HG03558 (cell line): ENCODE results near the gene LPP.
"Not testable (repeated sequence)": the region's sequence is repeated elsewhere in the genome, so short reads cannot be mapped to it uniquely, and the experiment has no call there.

ENCODE experiments used
- ATAC-seq: cut with Tn5 transposase; IDR thresholded peaks from one replicate; pipeline ENCODE4 v1.9.1; 2021; ENCODE audit warnings: moderate number of reproducible peaks; ENCODE audit not compliant: unreplicated experiment; ENCODE audit errors: extremely low read depth

Gene LPP

DNA sequence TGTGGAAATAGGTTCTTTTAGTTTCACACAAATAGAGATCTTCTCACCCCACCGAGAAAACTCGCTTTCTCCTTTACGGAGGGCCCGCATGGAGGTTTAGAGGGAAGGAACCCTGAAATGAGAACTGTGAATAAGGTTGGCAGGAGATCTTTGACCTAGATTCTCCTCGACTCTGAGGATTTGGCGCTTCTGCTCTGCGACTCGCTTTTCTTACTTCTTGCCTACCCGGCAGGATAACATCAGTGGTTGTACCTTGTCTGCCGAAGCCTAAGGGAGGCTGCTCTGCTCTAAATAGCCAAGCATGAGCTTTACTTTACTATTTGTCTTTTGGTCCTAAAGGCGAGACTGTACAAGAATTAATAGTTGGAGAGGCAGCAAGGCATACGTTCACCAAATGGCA is 544.5 kb downstream of the LPP start:
- ATAC-seq: no peak

DNA sequence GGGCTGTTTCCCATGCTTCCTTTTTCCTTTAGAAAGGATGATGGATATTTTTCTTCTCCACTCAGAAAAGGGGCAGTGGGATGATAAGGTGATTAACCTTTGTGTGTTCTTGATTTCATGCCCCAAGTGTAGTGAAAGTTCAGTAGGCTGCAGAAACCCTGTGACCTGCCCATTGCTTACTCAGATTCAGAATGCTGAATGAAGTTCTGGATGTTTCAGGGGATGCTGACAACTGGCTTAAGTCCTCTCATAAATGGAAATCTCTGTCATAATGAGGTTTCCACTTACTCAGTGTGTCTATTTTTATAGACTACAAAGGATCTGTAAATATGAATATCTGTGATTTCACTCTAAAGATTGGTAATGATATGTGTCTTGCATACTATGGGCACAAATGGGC is 546.5 kb downstream of the LPP start:
- ATAC-seq: no peak

DNA sequence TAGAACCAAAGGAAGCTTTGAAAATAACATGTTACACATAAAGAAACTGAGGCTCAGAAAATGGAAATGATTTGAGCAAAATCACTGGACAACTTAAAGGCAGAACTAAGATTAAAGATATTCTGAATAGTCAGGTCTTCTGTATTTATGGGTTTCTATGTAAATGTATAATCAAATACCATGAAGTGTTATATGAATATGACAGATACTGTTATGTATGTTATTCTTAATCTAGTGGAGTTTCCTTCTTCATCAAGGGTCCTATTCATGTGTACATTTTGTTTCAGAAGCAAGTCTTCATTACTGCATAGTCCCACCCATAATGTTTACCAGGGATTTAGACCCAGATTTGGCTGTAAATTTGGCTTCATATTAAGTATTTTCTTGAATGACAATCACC is 547.0 kb downstream of the LPP start:
- ATAC-seq: no peak

DNA sequence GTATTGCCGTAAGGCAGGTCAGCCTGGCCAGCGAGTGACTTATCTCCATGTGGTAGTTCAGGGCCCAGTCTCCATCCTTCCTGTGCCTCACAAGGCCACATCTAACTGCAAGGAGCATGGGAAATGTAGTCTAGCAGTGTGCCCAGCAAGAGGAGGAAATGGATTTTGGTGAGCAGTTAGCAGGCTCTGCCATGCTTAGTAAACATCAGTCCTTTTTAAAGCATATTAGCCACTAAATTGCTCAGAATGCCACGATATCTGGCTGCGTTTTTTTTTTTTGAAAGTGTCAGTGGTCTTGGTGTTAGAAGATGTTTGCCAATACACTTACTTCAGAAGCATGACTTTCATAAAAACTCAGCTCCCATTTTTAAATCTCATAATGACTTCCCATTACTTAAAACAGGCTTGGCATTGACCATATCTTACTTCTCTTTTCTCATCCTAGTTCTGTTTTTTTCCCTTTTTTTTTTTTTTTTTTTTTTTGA is 547.6 kb downstream of the LPP start:
- ATAC-seq: no peak

DNA sequence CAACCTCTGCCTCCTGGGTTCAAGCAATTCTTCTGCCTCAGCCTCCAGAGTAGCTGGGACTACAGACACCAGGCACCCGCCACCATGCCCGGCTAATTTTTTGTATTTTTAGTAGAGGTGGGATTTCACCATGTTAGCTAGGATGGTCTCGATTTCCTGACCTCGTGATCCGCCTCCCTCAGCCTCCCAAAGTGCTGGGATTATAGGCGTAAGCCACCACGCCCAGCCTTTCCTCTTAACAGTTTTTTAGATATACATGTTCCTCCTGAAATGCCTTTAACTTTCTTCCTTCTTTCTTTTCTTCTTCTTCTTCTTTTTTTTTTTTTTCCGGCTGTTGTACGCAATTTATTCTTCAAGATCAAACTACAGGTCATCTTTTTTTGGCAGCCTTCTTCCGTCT is 548.1 kb downstream of the LPP start:
- not testable (repeated sequence) for ATAC-seq

DNA sequence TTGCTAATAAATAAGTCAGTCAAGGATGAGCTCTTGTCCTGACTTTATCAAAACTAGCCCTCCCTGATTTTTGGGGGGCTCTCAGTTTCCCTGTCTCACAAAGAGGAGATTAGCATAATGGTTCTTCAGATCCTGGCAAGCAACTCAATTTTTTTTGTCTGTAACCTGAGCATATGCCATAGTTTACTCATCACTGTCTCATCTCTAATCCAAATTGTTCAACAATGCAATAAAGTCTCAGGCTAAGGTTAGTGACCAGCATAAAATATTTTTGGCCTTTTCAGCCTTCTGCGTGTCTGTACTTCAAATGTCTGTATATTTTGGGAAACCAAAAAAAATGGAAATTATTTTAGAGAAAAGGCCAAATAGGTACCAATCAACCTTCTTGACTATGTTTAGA is 552.2 kb downstream of the LPP start:
- ATAC-seq: no peak

DNA sequence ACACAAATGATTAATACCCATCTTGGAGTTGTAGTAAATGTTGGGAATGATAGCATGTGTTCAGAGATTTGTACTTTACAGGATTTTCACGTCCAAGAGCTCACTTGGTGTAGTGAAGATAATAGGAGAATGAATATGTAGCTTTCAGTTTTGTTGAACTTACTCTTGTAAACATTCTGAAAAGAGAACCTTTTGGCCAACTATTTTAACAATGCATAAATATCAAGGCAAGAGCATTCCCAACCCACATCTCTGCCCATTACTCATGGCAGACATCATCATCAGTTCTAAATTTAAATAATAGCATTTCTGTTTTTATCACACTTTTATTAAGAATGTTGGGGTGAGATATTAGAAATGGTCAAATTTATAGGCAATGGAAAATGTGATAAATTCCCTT is 552.6 kb downstream of the LPP start:
- no peak for ATAC-seq

DNA sequence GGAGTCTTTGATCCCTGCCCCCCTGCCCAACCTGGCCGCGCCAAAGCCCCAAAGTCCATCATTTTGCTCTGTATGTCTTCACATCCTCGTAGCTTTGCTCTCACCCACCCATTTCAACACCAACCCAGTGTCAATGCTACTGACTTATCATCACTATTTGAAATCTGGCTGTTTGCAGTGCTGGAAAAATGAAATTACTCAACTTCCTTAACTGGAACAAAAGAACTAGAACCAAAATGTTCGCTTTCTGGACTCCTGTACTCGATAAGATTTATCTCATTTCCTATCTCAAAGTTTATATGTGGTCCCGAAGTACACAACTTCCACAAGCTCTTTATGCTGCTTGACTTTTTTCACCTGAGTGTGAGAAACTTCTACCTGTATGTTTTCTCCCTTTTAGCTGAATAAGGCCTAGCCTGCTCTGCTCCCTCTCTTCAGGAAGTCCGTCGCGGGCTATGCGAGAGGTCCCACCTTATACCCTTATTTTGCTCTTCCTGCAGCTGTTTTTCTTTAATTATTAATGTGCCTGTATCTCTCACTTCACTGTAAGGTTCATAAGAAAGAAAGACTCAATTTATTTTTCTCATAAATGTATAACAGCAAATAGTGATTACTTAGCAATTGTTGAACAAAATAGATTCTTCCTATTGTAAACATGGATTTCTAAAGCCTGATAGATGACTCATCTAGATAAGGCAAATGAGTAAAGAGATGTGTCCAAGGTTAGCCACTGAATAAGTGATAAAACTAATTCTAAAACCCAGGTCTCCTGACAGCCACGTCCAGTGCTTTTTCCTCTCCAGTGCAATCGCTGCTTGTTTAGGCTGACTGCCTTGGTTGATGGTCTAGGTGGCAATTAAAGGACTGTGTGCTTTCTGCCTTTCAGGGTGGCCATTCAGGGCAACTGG is 553.7 kb downstream of the LPP start:
- no peak for ATAC-seq

DNA sequence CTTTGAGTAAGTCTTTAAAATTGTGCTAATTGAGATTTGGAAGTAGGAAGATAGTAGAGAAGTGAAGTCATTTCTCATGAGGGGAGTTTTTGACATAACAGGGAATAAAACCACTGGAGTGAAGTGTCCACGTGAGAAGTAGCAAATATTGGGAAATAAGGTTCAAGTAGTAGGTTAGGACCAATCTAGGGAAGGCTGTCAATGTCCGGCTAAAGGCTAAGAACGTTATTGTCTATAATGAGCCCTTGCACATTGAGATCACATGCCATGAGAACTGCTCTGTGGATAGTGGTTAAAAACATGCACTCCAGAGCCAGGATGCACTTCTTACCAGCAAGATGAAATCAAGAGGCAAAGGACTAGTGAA is 557.9 kb downstream of the LPP start:
- ATAC-seq: no peak

DNA sequence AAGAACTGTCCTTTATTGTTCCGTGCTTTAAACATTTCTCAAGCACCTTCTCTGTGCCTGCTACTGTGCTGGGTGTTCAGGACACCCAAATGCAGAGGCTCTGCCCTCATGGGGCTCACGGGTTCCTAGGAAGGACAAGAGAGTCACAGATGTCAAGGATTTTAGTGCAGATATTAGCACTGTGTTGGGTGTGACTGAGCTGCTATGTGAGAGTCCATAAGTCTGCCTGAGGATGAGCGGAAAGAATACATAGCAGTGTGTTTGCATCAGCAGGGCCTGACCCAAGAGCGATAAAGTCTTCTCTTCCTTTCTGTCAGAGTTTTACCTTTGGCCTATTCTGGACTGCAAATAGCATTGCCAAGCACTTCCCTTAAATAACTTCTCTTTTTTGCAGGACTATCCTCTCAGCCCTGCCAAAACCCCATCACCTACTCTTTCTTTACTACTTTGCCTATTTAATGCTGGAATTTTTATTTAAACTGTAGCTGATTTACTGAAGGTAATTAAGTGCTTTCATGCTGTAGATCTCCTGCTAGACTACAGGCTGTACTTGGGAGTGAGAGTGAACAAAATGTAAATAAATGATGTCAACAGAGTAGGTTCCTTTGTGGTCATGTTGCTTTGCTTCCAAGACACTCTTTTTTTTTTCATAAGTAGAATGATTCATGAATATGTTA is 558.4 kb downstream of the LPP start:
- no peak for ATAC-seq

DNA sequence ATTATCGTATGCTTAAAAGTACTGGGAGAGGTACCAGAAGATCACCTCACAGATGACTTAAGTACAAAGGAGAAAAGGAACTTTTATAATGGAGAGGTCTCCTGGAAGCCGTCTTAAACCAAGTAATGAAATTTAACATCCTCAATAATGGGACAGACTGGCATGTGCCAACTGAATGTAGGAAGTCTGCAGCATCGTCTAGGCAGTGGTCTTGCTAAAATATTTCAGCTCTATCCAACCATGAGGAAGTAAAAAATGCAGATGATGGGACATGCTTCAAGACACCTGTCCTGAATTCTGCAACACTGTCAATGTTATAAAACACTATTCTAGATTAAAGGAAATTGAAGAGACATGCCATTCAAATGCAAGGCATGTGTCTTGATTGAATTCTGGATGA is 559.0 kb downstream of the LPP start:
- no peak for ATAC-seq

DNA sequence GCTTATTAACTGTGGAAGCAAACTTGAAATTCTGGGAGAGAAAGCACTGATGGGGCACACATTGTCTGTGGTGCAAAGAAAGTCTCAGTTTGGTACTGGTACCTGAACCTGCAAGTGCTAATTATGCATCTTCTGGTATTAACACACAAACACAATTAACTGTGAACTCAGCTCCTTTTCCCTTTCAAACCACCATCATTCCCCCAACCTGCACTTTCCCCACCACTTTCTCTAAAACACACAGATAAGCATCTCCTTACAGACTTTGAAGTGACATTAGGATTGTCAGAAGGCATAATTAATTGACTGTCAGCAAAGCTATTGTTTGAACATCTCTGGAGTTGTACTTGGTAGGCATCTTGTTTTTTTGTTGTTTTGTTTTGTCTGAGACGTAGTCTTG is 565.6 kb downstream of the LPP start:
- no peak for ATAC-seq

DNA sequence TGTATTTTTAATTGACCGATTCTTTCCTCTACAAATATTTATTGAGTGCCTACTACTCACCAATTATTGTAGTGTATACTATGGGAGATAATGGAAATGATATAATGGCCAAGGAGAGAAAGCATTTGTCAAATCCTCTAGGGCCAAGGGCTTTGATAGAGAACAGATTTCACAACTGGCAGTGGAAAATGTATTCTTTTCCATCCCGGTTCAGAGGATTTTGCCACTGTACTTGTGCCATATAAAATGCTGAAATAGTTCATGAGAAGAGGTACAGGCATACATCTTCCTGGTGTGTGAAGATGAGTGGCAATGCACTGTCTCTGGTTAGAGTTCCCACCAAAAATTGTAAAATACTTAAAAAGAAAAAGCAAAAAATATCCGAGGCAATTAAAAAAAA is 566.3 kb downstream of the LPP start:
- no peak for ATAC-seq

DNA sequence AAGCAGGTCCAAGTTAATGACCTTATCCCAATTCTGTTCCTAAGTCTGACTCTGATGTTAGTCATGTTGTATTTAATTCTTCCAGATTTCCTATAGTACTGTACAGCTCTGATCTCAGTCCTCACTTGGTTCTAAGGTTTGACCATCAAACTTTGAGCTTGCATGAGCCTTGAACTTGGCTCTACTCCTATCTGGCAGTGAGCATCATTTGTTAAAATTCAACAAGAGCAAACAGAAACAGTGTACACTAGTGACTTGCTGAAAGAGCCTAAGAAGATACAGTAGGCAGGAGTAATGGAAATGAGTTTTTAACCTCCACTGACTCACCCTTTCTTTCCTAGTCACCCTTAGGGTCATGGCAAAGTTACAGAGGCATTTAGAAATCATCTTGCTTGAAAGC is 566.7 kb downstream of the LPP start:
- no peak for ATAC-seq

DNA sequence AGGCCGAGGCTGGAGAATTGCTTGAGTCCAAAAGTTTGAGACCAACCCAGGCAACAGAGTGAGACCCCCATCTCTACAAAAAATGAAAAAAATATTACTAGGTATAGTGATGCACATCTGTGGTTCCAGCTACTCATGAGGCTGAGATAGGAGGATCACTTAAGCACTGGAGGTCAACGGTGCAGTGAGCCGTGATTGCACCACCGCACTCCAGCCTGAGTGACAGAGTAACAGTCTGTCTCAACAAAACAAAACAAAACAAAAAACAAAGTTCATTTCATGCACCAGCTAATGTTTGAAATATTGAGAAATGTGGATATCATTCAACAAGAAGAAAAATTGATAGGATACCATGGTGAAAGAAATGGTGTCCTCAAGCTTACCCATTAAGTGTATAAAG is 567.4 kb downstream of the LPP start:
- ATAC-seq: no peak

DNA sequence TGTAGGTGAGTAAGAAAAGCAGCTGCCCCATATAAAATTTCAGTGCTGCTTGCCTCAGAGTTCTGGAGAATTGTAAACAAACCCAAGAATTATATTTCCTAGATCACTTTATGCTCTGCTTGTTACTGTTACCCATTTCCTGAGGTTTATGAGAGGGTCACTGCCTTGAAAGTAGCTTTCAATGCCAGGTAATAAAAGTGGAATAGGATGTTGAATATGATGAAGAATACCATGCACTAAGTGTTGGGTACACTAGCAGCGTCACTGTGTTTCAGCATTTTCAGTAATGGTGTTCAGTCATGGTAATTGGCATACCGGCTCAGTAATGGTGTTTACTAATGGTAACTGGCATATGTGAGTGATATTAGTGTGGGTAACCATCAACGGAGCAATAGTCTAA is 568.0 kb downstream of the LPP start:
- ATAC-seq: no peak

DNA sequence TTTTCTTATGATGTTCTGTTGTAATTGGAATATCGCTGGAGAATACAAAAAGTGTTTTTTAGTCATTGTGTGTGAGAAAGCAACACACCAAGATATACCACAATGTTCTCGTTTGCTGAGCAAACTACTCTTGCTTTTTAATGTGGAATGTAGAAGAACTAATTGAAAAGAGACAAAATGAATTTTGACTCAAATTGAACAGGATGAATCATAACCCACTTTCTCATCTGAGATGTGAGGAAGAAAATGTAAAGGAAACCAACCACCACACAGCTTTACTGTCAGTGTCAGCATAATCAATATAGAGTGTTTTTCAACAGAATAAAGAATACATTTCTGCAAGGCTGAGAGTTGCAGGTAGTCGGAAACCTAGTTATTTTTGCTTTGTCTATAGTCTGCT is 569.0 kb downstream of the LPP start:
- ATAC-seq: no peak

DNA sequence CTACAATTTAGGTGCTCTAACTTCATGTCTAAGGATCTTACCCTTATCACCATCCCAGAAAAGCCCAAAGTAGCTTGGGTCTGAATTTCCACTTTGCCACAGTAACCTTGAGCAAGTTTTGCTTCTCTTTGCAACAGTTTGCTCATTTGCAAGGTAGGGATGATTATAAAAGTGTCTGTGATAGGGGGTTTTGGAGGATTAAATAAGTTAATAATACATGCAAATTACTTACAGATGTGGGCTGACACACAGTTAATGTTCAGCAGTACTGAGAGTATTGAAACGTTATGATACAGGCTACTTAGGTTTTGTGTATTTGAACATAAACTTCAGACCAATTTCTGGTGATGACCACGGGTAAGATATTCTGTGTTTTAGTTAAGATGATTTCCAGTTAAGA is 573.1 kb downstream of the LPP start:
- no peak for ATAC-seq

DNA sequence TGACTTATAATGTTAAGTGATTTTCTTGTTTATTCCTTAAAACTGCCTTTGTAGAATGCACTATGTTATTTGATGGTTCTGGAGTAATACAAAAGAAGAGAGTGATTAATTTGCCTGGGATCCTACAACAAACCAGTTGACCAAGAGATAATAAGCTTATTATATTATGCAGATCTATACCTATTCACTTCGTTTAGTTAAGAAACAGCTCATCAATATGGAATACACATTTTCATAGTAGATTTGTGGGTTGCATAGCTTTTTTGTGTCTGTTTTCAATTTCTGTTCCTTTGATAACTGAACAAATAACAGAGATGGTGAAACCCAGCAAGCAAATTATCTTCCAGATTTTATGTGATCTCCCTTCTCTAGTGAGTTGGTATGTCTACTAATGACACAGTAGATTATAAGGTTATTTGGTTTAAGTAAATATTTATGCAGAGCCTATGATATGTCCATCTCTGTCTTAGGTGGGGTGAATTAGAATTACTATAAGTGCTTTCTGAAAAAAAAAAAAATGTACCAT is 574.5 kb downstream of the LPP start:
- no peak for ATAC-seq

DNA sequence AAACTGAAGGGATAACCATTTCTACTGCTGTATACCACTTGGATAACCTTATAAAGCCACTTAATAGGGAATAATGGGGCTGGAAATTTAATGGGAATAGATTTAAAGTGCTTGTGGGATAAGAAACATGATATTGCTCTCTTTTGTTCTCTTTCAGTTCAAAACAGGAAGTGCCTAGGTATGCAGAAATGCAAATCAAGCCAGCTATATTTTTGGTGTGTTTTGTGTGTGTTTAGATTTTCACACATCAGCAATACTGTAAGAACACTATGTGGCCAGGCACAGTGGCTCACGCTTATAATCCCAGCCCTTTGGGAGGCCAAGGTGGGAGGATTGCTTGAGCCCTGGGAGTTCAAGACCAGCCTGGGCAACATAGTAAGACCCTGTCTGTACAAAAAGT is 575.5 kb downstream of the LPP start:
- ATAC-seq: no peak

DNA sequence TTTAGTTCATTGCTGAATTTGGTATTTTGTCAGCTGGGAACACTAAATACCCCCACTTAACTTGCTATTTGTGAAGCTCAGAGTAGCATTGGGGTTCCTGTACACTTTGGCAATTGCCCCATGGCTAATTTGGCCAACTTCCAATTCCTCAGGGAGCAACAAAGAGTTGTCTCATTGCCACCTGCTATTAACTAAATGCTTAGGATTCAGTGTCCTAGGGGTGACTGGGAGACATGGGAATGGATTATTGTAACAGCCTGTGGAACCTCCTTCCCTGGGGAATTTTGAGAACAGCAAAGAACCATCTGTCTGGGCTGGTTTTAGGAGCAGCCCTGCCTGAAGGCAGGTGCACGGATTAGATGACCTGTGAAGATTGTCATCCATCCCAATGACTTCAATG is 580.4 kb downstream of the LPP start:
- ATAC-seq: no peak

DNA sequence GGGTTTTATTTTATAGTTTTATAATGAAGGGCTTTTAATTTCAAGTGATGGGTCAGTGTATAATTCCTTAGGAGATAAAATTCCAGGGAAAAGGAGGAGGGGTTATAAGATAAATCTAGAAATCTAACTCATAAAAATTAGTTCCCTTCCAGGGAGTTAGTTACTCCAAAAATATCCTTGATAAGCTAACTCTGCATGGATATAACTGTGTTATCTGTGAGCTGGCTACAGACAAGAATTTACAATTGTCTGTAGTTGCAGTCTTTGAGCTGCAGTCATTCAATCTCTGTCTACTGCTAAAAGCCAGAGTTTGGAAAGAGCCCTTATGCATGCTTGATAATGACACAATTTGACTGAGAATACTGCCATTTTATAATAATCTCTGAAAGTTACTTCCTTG is 585.6 kb downstream of the LPP start:
- ATAC-seq: no peak
